Neural cell (in vitro differentiated cells): ENCODE results near the gene P2RY1.

Source experiments
- EP300 ChIP-seq: fragments of 450-650 bp; conservative IDR thresholded peaks from 2 replicates; pipeline ENCODE4 v1.6.1; 2014; ENCODE audit warnings: antibody characterized with exemption, mild to moderate bottlenecking, moderate library complexity; ENCODE audit not compliant: poor library complexity, severe bottlenecking
- EZH2 ChIP-seq: fragments of 200-600, 300-800 bp; shearing (Covaris generic), sonication (generic); IDR thresholded peaks from 2 replicates; pipeline ENCODE4 v1.6.1; 2014; ENCODE audit warnings: antibody characterized with exemption, low read length, borderline replicate concordance, mild to moderate bottlenecking; ENCODE audit not compliant: insufficient read depth, poor library complexity, severe bottlenecking
- POLR2AphosphoS5 ChIP-seq: IDR thresholded peaks from 2 replicates; pipeline ENCODE4 v1.6.1; 2012
- SMC3 ChIP-seq: fragments of 450-650 bp; conservative IDR thresholded peaks from 2 replicates; pipeline ENCODE4 v1.6.1; 2014; ENCODE audit warnings: antibody characterized with exemption, mild to moderate bottlenecking, moderate library complexity; ENCODE audit not compliant: poor library complexity
- TF ChIP-seq, protein P1 (sequence below): fragments of 450-650 bp; IDR thresholded peaks from 2 replicates; pipeline ENCODE4 v1.5.1; 2014; ENCODE audit warnings: antibody characterized with exemption, mild to moderate bottlenecking, moderate library complexity; ENCODE audit not compliant: poor library complexity, severe bottlenecking

DNA sequence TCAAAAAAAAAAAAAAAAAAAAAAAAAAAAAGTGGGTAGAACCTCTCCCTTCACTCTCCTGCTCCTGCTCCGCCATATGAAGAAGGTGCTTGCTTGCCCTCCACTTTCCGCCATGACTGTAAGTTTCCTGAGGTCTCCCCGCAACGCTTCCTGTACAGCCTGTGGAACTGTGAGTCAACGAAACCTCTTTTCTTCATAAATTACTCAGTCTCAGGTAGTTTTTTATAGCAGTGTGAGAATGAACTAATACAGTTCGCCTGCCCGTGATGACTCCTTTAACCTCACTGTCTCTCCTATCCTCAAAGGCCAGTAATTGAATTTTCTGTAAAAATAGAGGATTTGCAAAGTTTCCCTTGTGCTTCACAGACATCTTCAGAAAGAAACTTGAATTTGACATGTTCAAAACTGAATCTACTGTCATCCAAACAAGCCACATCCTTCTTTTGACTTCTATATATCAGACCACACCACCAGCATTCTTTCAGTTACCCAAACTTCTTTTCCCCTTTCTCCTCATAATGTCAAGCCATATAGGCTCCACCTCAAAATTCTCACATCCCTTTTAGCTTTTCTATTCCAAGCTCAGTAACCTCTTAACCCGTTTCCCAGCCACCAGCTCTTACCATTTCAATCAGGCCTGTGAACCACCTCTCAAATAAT lies 44.3 kb downstream of the P2RY1 start:
- TF ChIP-seq SMC3 (no peak), EZH2 (no peak), POLR2AphosphoS5 (no peak), EP300 (no peak)
- TF ChIP-seq, protein P1, sequence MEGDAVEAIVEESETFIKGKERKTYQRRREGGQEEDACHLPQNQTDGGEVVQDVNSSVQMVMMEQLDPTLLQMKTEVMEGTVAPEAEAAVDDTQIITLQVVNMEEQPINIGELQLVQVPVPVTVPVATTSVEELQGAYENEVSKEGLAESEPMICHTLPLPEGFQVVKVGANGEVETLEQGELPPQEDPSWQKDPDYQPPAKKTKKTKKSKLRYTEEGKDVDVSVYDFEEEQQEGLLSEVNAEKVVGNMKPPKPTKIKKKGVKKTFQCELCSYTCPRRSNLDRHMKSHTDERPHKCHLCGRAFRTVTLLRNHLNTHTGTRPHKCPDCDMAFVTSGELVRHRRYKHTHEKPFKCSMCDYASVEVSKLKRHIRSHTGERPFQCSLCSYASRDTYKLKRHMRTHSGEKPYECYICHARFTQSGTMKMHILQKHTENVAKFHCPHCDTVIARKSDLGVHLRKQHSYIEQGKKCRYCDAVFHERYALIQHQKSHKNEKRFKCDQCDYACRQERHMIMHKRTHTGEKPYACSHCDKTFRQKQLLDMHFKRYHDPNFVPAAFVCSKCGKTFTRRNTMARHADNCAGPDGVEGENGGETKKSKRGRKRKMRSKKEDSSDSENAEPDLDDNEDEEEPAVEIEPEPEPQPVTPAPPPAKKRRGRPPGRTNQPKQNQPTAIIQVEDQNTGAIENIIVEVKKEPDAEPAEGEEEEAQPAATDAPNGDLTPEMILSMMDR = no peak
